GM12891 (cell line): ENCODE data around the gene ZFAND3.

Source experiments
- DNase-seq: peaks from one replicate; pipeline ENCODE4 v3.0.0; 2011; ENCODE audit warnings: low spot score; ENCODE audit not compliant: insufficient read length
- FAIRE-seq: peaks from 2 replicates; lab custom pipeline; 2011; peaks lifted over from hg19 to GRCh38; lab: Jason Lieb, UNC
- PAX5 ChIP-seq: IDR thresholded peaks from 2 replicates; pipeline ENCODE4 v1.6.1; 2011; ENCODE audit warnings: low read length, moderate library complexity, mild to moderate bottlenecking; ENCODE audit not compliant: insufficient read depth, severe bottlenecking
- POLR2A ChIP-seq: IDR thresholded peaks from 2 replicates; pipeline ENCODE4 v1.6.1; 2011; ENCODE audit warnings: low read depth, low read length, control low read depth
- POLR2AphosphoS5 ChIP-seq: IDR thresholded peaks from 2 replicates; pipeline ENCODE4 v1.6.1; 2011; ENCODE audit warnings: low read depth, low read length, control low read depth
- POU2F2 ChIP-seq: IDR thresholded peaks from 2 replicates; pipeline ENCODE4 v1.6.1; 2011; ENCODE audit warnings: low read depth, mild to moderate bottlenecking, control low read depth, low read length, moderate library complexity
- SPI1 ChIP-seq: IDR thresholded peaks from 2 replicates; pipeline ENCODE4 v1.6.1; 2011; ENCODE audit warnings: low read depth, low read length, control low read depth
- TAF1 ChIP-seq: IDR thresholded peaks from 2 replicates; pipeline ENCODE4 v1.6.1; 2011; ENCODE audit warnings: low read depth, low read length, control low read depth

The ZFAND3 gene

GRCh38 chr6:38021571-38021970 lies 202.0 kb downstream of the ZFAND3 start:
- no peak for FAIRE-seq
- DNase-seq: no peak
- no peak for TF ChIP-seq SPI1
- TF ChIP-seq POLR2A: no peak
- no peak for TF ChIP-seq PAX5
- no peak for TF ChIP-seq POU2F2
- TF ChIP-seq TAF1: no peak

GRCh38 chr6:38022688-38023087 lies 203.2 kb downstream of the ZFAND3 start:
- TF ChIP-seq TAF1 (no peak), POLR2AphosphoS5 (no peak), POLR2A (no peak)
- DNase-seq: no peak
- FAIRE-seq: no peak

GRCh38 chr6:38024908-38025307 lies 205.4 kb downstream of the ZFAND3 start:
- FAIRE-seq (no peak), DNase-seq (no peak)
- no peak for TF ChIP-seq POU2F2
- TF ChIP-seq PAX5: no peak
- TF ChIP-seq POLR2AphosphoS5: no peak
- TF ChIP-seq POLR2A: no peak
- no peak for TF ChIP-seq TAF1
- TF ChIP-seq SPI1: no peak

- TF ChIP-seq SPI1: no peak
- TF ChIP-seq POLR2AphosphoS5: no peak
- no peak for TF ChIP-seq POLR2A
- no peak for TF ChIP-seq PAX5
- no peak for TF ChIP-seq POU2F2
- no peak for TF ChIP-seq TAF1
- DNase-seq (no peak), FAIRE-seq (no peak)
Observed at GRCh38 chr6:38025451-38025850, 205.9 kb downstream of the ZFAND3 start.

GRCh38 chr6:38027685-38028373 lies 208.3 kb downstream of the ZFAND3 start:
- DNase-seq (no peak), FAIRE-seq (no peak)
- TF ChIP-seq SPI1 (no peak; the same call in 1 of the 2 replicates), POU2F2 (no peak), POLR2AphosphoS5 (no peak), TAF1 (no peak), PAX5 (no peak), POLR2A (no peak)

GRCh38 chr6:38030380-38030779 lies 210.9 kb downstream of the ZFAND3 start:
- no peak for TF ChIP-seq POLR2A
- TF ChIP-seq POLR2AphosphoS5: no peak
- FAIRE-seq (peak; percentile 40), DNase-seq (no peak)

- DNase-seq (no peak), FAIRE-seq (no peak)
- TF ChIP-seq POLR2AphosphoS5: no peak
- TF ChIP-seq SPI1: no peak
- TF ChIP-seq PAX5: no peak
- no peak for TF ChIP-seq POLR2A
- no peak for TF ChIP-seq POU2F2
- no peak for TF ChIP-seq TAF1
Observed at GRCh38 chr6:38032797-38033196, 213.3 kb downstream of the ZFAND3 start.

- DNase-seq (no peak), FAIRE-seq (peak; percentile 33)
- no peak for TF ChIP-seq POU2F2
- TF ChIP-seq PAX5: no peak
- no peak for TF ChIP-seq TAF1
- no peak for TF ChIP-seq SPI1
- TF ChIP-seq POLR2A: no peak
- no peak for TF ChIP-seq POLR2AphosphoS5
Observed at GRCh38 chr6:38033442-38033982, 214.0 kb downstream of the ZFAND3 start.

- TF ChIP-seq POU2F2 (no peak), TAF1 (no peak), SPI1 (no peak), POLR2AphosphoS5 (no peak), PAX5 (no peak), POLR2A (no peak)
- DNase-seq (no peak), FAIRE-seq (no peak)
Observed at GRCh38 chr6:38034274-38034914, 214.9 kb downstream of the ZFAND3 start.
